ENCODE results near the gene ATP5PD. TPM values are rescaled to one million over a fixed set of nuclear protein-coding genes. Genes with fewer than 3 reads are reported as not detected.
A peak's percentile ranks its signal among the peaks of the same experiment; 100 is the strongest.

ATP5PD gene
- total and polyA plus RNA-seq, 2 of the 13 experiments (the other 11 are each of a cell fraction or from before 2014, with no cell fraction given): 158 to 428 TPM

GRCh38 chr17:75034236-75034908 lies 12.4 kb downstream of the ATP5PD start (continued):
- TF ChIP-seq ZXDC (CRISPR knock-in tag; IDR thresholded peaks at IDR 0.05): peak; percentile 68; the same call in 1 of the 2 replicates
- 0 out of 2 replicates have a peak, but pooled peaks have one; percentile 48 for TF ChIP-seq ATAD3A (CRISPR knock-in tag; IDR thresholded peaks at IDR 0.05)
- peak; percentile 23; the same call in 1 of the 2 replicates for TF ChIP-seq FUBP1 (CRISPR knock-in tag; IDR thresholded peaks at IDR 0.05; ENCODE audit: borderline replicate concordance)
- peak; percentile 77 for TF ChIP-seq MLX (CRISPR knock-in tag; IDR thresholded peaks at IDR 0.05)
- peak; percentile 26; the same call in 1 of the 2 replicates for TF ChIP-seq ZNF546 (CRISPR knock-in tag; conservative IDR thresholded peaks at IDR 0.05)
- no peak for TF ChIP-seq ZBTB40 (IDR thresholded peaks at IDR 0.05)
- peak; percentile 70 for TF ChIP-seq ZBTB40 (CRISPR knock-in tag; IDR thresholded peaks at IDR 0.05)
- no peak for TF ChIP-seq SP1 (IDR thresholded peaks at IDR 0.05)
- peak; percentile 75 for TF ChIP-seq SP1 (CRISPR knock-in tag; IDR thresholded peaks at IDR 0.05)
- no peak for TF ChIP-seq SRSF9 (IDR thresholded peaks at IDR 0.05; ENCODE audit: borderline replicate concordance, insufficient read depth, low read depth, low read length, poor library complexity, severe bottlenecking)
- peak; percentile 95 for TF ChIP-seq TARDBP (CRISPR knock-in tag; IDR thresholded peaks at IDR 0.05)
- TF ChIP-seq RBFOX2 (IDR thresholded peaks at IDR 0.05; ENCODE audit: low read depth, low read length): peak; percentile 74
- no peak for TF ChIP-seq NCOA5 (CRISPR knock-in tag; IDR thresholded peaks at IDR 0.05)
- TF ChIP-seq SYNCRIP (IDR thresholded peaks at IDR 0.05; ENCODE audit: insufficient read depth, low read depth, low read length): no peak
